Brain microvascular endothelial cell (primary cell): Measurements from ENCODE around the gene TAS2R31.
"Not testable (repeated sequence)": the region's sequence is repeated elsewhere in the genome, so short reads cannot be mapped to it uniquely, and the experiment has no call there.

Experiments used
- DNase-seq: peaks from one replicate; pipeline ENCODE4 v3.0.0-alpha.2; 2020
- H3K27ac ChIP-seq: fragments of 250-450 bp; sonication (Bioruptor Pico); 2 replicates; pipeline ENCODE4 v1.5.1; 2020; ENCODE audit warnings: mild to moderate bottlenecking, moderate library complexity
- H3K27me3 ChIP-seq: fragments of 250-450 bp; sonication (Bioruptor Pico); replicated peaks from 2 replicates; pipeline ENCODE4 v1.5.1; 2020; ENCODE audit warnings: mild to moderate bottlenecking
- H3K36me3 ChIP-seq: fragments of 250-450 bp; sonication (Bioruptor Pico); replicated peaks from 2 replicates; pipeline ENCODE4 v1.5.1; 2020; ENCODE audit warnings: mild to moderate bottlenecking
- H3K4me3 ChIP-seq: 2 replicates; pipeline ENCODE4 v1.5.1; 2011; ENCODE audit warnings: low read depth, mild to moderate bottlenecking, control low read depth, low read length, moderate library complexity
- CTCF ChIP-seq: IDR thresholded peaks from 2 replicates; pipeline ENCODE4 v1.5.1; 2011; ENCODE audit warnings: low read depth, mild to moderate bottlenecking, moderate library complexity, low read length, control low read depth, inconsistent platforms; ENCODE audit errors: missing control alignments
- in situ Hi-C: cut with HindIII; loops from 2 replicates; pipeline ENCODE4 v1.10.0; 2017; ENCODE audit warnings: low sequenced_read_pairs, low pct_ligation_motif_present

Gene TAS2R31

GRCh38 chr12:11040162-11040561 lies 9.0 kb upstream of the TAS2R31 start:
- Histone ChIP-seq H3K36me3 (no peaks in the 10 kb centered on the region), H3K27ac (no peak overlapping the region), H3K27me3 (no peaks in the 10 kb centered on the region), H3K4me3 (no peak overlapping the region)
- no peak for DNase-seq
- no peak for TF ChIP-seq CTCF
- in situ Hi-C loops = no loop called here

- Histone ChIP-seq H3K4me3 (no peak overlapping the region), H3K36me3 (no peaks in the 10 kb centered on the region), H3K27ac (no peak overlapping the region), H3K27me3 (no peaks in the 10 kb centered on the region)
- in situ Hi-C loops = no loop called here
- DNase-seq = no peak
- TF ChIP-seq CTCF = no peak
Measured at GRCh38 chr12:11039171-11039570, 8.0 kb upstream of the TAS2R31 start.

GRCh38 chr12:11033959-11034358 lies 2.8 kb upstream of the TAS2R31 start:
- DNase-seq, H3K27me3 ChIP-seq, H3K4me3 ChIP-seq, in situ Hi-C loops, H3K36me3 ChIP-seq, H3K27ac ChIP-seq: not testable (repeated sequence)

- Histone ChIP-seq H3K36me3 (no peaks in the 10 kb centered on the region), H3K27ac (no peak overlapping the region), H3K4me3 (no peak overlapping the region), H3K27me3 (no peaks in the 10 kb centered on the region)
- DNase-seq = no peak
- in situ Hi-C loops = no loop called here
- peak; percentile 52 for TF ChIP-seq CTCF
Measured at GRCh38 chr12:11026118-11026517, 5.1 kb downstream of the TAS2R31 start.

- in situ Hi-C loops = no loop called here
- DNase-seq = no peak
- H3K27me3 ChIP-seq = no peaks in the 10 kb centered on the region
- H3K27ac ChIP-seq = no peak overlapping the region
- H3K36me3 ChIP-seq = no peaks in the 10 kb centered on the region
- H3K4me3 ChIP-seq = no peak overlapping the region
- TF ChIP-seq CTCF = no peak
Measured at GRCh38 chr12:11023387-11023786, 7.8 kb downstream of the TAS2R31 start.

GRCh38 chr12:11022520-11022919 lies 8.7 kb downstream of the TAS2R31 start, which contains the start of gene TAS2R19:
Gene TAS2R19 (minus strand): TSS chr12:11022620. CDS start chr12:11022571, 49 bp downstream.
- DNase-seq = no peak
- Histone ChIP-seq H3K27me3 (no peaks in the 10 kb centered on the region), H3K27ac (no peak within 1 kb of the TSS), H3K4me3 (no peak within 1 kb of the TSS), H3K36me3 (no peaks in the 10 kb centered on the region)
- no peak for TF ChIP-seq CTCF
- in situ Hi-C loops = no loop called here
